ENCODE measurements around the gene MAP2K5. TPM values are rescaled to one million over a fixed set of nuclear protein-coding genes. Genes with fewer than 3 reads are reported as not detected.

Gene MAP2K5
- total and polyA plus RNA-seq, 8 donors = 1.8 to 94.6 (median 11.1) TPM

DNA sequence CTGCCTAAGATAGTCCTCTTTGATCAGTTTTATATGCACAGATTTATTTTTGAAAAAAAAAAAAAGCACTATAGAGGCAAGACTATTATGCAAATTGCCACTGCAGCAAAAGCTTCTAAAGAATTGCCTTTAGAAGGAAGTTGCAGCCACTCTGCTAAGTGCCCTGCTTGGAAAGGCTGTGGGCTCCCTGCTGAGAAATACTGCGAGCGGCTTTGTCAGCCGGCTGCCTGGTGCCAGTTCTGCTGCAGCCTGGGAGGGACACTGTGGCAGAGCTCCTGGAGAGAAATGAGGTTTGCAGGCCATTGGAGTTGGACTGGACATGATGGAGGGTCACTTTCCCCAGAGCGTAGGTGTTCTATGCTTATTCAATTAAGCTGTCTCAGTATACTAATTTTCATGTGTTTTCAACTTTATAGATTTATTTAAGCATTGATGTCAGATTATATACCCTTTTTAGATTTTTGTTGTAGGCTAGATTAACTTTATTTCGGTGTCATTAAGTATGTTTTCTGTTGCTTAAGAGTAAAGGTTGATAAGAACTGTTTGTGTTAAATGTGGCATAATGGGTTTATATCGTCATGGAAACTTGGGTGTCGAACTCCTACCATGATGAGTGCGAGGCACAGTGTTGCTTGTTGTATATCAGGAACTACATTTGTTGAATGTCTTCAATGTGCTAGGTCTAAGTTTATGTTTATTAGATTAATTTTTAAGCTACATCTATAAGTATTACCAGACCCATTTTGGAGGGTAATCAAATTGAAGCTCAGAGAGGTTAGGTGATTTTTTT lies 6.6 kb downstream of the MAP2K5 start:
- H3K36me3 ChIP-seq = peaks cover 3 to 44% (median 29%) of the 10 kb centered on the region in 4 donors
- intact Hi-C loops (cut with DNase I; ENCODE audit: low total_unique reads) = no loop called here
- WGBS, 5 donors = 58 to 69% (median 62%) methylated on average over 8 of the region's 8 CpGs
- no peak for TF ChIP-seq POLR2A (IDR thresholded peaks at IDR 0.05)
- TF ChIP-seq, protein P1, sequence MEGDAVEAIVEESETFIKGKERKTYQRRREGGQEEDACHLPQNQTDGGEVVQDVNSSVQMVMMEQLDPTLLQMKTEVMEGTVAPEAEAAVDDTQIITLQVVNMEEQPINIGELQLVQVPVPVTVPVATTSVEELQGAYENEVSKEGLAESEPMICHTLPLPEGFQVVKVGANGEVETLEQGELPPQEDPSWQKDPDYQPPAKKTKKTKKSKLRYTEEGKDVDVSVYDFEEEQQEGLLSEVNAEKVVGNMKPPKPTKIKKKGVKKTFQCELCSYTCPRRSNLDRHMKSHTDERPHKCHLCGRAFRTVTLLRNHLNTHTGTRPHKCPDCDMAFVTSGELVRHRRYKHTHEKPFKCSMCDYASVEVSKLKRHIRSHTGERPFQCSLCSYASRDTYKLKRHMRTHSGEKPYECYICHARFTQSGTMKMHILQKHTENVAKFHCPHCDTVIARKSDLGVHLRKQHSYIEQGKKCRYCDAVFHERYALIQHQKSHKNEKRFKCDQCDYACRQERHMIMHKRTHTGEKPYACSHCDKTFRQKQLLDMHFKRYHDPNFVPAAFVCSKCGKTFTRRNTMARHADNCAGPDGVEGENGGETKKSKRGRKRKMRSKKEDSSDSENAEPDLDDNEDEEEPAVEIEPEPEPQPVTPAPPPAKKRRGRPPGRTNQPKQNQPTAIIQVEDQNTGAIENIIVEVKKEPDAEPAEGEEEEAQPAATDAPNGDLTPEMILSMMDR (IDR thresholded peaks at IDR 0.05) = no peak
- TF ChIP-seq EP300 (IDR thresholded peaks at IDR 0.05) = no peak
- TF ChIP-seq POLR2AphosphoS5 (IDR thresholded peaks at IDR 0.05) = no peak
- H3K27me3 ChIP-seq = no peaks in the 10 kb centered on the region
- H3K4me1 ChIP-seq = peaks cover 5 to 34% (median 18%) of the 10 kb centered on the region in 4 donors
- H3K9me3 ChIP-seq = no peaks in the 10 kb centered on the region
- peak; percentile 15 to 27 for DNase-seq
- peak overlapping the region in 1 of 5 donors; percentile 11 for H3K27ac ChIP-seq
- H3K4me3 ChIP-seq = no peak overlapping the region

GRCh38 chr15:67549736-67550135 lies 7.2 kb downstream of the MAP2K5 start:
- intact Hi-C loops (cut with DNase I; ENCODE audit: low total_unique reads) = no loop called here
- H3K4me1 ChIP-seq = peaks cover 4 to 28% (median 14%) of the 10 kb centered on the region in 4 donors

DNA sequence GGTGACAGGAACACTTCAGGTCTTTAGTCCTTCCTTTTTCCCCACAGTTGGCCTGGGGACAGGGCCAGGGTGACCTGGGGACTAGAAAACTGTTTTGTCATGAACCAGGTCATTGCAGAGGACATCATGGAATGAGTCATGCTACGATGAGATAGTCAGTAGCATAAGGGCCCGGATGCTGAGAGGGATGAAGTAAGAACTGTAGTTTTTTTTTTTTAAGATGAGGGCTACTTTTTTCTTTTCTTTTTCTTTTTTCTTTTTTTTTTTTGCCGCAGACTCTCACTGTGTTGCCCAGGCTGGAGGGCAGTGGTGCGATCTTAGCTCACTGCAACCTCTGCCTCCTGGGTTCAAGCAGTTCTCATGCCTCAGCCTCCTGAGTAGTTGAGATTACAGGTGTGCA lies 8.0 kb downstream of the MAP2K5 start:
- H3K27ac ChIP-seq = no peak overlapping the region
- no peak overlapping the region for H3K4me3 ChIP-seq
- intact Hi-C loops (cut with DNase I; ENCODE audit: low total_unique reads) = no loop called here
- 81 to 96% (median 86%) methylated on average over 4 of the region's 4 CpGs for WGBS, 5 donors
- H3K27me3 ChIP-seq = no peaks in the 10 kb centered on the region
- DNase-seq = no peak
- peaks cover 4 to 23% (median 10%) of the 10 kb centered on the region in 4 donors for H3K4me1 ChIP-seq
- peaks cover 3 to 48% (median 29%) of the 10 kb centered on the region in 4 donors for H3K36me3 ChIP-seq
- no peaks in the 10 kb centered on the region for H3K9me3 ChIP-seq
- TF ChIP-seq, protein P1 (IDR thresholded peaks at IDR 0.05) = no peak
- no peak for TF ChIP-seq EP300 (IDR thresholded peaks at IDR 0.05)
- TF ChIP-seq POLR2AphosphoS5 (IDR thresholded peaks at IDR 0.05) = no peak
- no peak for TF ChIP-seq POLR2A (IDR thresholded peaks at IDR 0.05)

More at GRCh38 chr15:67549736-67550135, 7.2 kb downstream of the MAP2K5 start:
- H3K4me3 ChIP-seq = no peak overlapping the region
- TF ChIP-seq POLR2A (IDR thresholded peaks at IDR 0.05) (no peak), POLR2AphosphoS5 (IDR thresholded peaks at IDR 0.05) (no peak), EP300 (IDR thresholded peaks at IDR 0.05) (no peak)
- TF ChIP-seq, protein P1 (IDR thresholded peaks at IDR 0.05) = no peak
- H3K36me3 ChIP-seq = peaks cover 3 to 44% (median 29%) of the 10 kb centered on the region in 4 donors
- no peak overlapping the region for H3K27ac ChIP-seq
- DNase-seq = no peak
- H3K27me3 ChIP-seq = no peaks in the 10 kb centered on the region
- 56 to 69% (median 59%) methylated on average over 3 of the region's 3 CpGs for WGBS, 5 donors
- no peaks in the 10 kb centered on the region for H3K9me3 ChIP-seq

- H3K4me1 ChIP-seq = peaks cover 4 to 23% (median 10%) of the 10 kb centered on the region in 4 donors
- no peak overlapping the region for H3K4me3 ChIP-seq
- intact Hi-C loops (cut with DNase I; ENCODE audit: low total_unique reads) = no loop called here
- TF ChIP-seq POLR2AphosphoS5 (IDR thresholded peaks at IDR 0.05) (no peak), EP300 (IDR thresholded peaks at IDR 0.05) (no peak), POLR2A (IDR thresholded peaks at IDR 0.05) (no peak)
- TF ChIP-seq, protein P1 (IDR thresholded peaks at IDR 0.05) = no peak
- no peaks in the 10 kb centered on the region for H3K27me3 ChIP-seq
- peaks cover 3 to 42% (median 23%) of the 10 kb centered on the region in 4 donors for H3K36me3 ChIP-seq
- H3K27ac ChIP-seq = no peak overlapping the region
- no peak for DNase-seq
- 86 to 100% (median 96%) methylated on average over 1 of the region's 1 CpG for WGBS, 5 donors
- no peaks in the 10 kb centered on the region for H3K9me3 ChIP-seq
These were observed 8.8 kb downstream of the MAP2K5 start for GRCh38 chr15:67551207-67551743.
